HG03060 (cell line): Measurements from ENCODE around the gene DST.

Source experiments
- ATAC-seq: cut with Tn5 transposase; IDR thresholded peaks from one replicate; pipeline ENCODE4 v1.9.1; 2021; ENCODE audit warnings: low read depth, moderate number of reproducible peaks; ENCODE audit not compliant: unreplicated experiment

The DST gene

DNA sequence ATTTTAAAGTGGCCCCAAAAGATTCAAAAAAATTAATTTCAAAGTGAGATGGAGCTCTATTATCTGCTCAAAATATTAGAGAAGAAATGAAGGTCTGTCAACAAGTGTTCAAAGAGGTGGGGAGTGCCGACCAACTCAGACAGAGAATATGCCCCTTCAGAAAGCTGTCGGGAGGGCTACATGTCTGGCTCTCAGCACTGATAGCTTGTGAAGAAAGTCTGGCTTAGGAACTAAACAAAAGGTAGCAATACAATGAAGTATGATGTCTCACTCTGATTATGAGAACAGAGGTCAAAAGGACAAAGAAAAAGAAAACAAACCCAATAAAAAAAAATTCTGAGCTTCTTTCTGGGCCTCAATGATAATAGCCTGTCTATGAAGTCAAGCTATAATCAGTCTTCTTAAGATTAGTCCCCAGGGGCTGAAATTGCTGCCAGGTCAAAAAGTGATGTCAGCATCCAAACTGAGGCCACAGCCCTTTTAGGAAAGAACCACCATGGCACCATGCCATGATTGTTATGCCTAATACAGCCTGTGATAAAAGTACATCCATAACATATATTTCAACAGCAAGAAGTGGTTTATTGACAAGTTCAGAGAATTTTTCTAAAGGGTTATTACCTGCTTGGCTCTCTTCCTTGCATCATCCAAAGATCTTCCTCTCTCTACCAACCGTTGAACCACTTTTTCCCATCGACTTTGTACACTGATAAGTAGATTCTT is 150.9 kb downstream of the DST start:
- ATAC-seq: no peak

GRCh38 chr6:56490993-56491392 is 151.7 kb downstream of the DST start:
- no peak for ATAC-seq

GRCh38 chr6:56489559-56489958 is 153.1 kb downstream of the DST start:
- no peak for ATAC-seq

- no peak for ATAC-seq
Measured at GRCh38 chr6:56488281-56488680, 154.4 kb downstream of the DST start.

DNA sequence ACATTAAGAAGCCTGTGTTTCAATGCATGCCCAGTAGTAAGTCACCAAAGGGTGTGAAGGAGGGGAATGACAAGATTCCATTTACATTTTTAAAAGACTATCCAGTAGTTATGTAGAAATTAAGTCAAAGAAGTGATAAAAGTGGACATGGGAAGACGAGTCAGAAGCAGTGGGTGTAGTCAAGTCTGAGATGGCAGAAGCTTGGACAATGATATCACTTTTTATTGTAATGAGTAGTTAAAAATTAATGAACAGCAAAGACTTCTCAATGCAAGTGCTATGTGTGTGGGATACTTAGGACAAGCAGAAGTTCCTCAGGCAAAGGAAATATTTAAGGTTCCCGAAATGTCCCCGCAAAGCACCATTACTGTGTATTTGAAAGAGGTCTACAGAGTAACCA is 156.0 kb downstream of the DST start:
- ATAC-seq: no peak

GRCh38 chr6:56484669-56485068 is 158.0 kb downstream of the DST start:
- no peak for ATAC-seq

DNA sequence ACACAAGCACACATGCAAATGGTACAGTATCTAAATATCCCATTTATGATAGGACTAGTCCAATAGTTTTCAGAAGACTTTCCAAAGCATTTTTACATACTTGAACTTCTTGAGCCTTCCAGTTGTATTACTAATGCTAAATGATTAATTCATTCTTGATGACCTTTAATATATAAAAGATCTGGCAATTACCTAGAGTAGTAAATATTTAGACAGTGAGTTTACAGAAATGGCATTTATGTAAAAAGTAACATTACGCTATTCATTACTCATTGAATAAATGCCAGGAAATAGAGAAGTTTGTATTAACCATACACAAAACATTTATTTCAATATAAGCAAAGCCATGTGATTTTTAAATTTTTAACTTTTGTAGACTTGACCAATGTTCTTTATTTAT is 158.8 kb downstream of the DST start:
- no peak for ATAC-seq

- no peak for ATAC-seq
Measured at GRCh38 chr6:56482525-56482924, 160.2 kb downstream of the DST start.

DNA sequence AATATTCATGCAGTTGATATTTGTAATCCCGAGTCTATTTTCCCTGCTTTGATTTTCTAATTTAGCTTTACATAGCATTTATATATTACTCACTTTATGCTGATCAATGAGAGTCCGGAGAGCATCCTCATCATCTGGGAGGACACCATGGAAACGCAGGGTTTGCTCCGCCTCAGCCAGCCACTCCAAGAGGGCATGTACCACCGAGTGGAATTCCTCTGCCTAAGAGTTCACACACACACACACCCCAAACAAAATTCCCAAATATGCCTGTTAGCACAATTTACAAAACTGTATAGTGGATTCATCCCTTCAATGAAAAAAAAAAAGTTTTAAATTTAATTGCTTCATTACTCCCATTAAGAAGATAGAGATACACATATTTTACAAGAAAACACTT is 160.7 kb downstream of the DST start:
- ATAC-seq: no peak

GRCh38 chr6:56480654-56481337 is 161.9 kb downstream of the DST start:
- no peak for ATAC-seq

DNA sequence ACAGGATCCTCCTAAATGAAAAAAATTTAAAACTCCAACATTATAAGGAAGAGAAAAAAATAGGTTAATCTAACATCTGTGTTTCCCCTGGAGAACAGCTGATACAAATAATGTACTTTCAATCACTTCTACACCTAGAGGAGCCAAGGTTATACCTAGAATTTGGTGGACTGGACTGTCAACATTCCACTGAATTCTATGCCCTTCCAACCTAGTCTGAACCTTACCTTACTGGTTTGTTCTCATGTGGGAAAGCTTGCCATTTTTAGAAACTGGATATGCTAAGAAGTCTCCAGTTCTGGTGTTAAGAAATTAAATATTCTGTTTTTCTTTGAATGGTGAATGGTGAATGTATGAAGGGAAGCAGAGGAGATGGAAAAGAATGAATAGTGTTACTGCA is 162.4 kb downstream of the DST start:
- no peak for ATAC-seq

GRCh38 chr6:56479381-56479780 is 163.3 kb downstream of the DST start:
- no peak for ATAC-seq

DNA sequence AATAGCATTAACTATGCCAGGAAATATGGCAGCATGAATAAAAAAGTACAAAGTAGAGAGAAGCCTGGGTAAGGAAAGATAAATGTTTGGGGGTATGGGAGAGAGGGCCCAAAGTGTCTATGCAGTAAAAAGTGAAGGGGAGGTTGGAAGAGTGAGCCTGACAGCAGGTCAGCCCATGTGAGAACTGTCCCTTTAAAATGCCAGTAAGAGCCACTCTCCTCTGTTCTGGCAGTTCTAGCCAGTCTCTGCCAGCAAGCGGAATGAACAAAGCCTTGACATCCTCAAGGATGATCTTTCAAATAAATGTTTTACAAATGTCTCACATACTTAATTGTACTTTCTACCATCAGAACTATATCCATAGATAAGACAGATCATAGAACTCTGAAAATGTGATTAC is 164.5 kb downstream of the DST start:
- ATAC-seq: no peak

- ATAC-seq: no peak
Measured at GRCh38 chr6:56477241-56477640, 165.4 kb downstream of the DST start.

- ATAC-seq: no peak
Measured at GRCh38 chr6:56475736-56476457, 166.8 kb downstream of the DST start.

DNA sequence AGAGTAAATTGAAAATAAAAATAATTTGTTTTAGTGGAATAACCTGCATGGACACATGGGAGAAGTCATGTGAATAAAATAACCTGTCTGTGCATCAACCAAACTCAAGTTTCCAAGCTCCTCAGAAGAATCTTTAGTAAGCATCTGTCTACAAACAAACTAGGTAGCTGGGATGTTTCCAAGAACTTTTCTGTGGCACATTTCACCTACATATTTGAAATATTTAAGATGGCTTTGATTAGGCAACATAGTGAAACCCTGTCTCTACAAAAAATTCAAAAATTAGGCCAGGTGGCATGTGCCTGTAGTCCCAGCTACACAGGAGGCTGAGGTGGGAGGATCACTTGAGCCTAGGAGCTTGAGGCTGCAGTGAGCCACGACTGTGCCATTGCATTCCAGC is 168.2 kb downstream of the DST start:
- ATAC-seq: no peak

GRCh38 chr6:56463443-56463842 is 179.2 kb downstream of the DST start:
- no peak for ATAC-seq

DNA sequence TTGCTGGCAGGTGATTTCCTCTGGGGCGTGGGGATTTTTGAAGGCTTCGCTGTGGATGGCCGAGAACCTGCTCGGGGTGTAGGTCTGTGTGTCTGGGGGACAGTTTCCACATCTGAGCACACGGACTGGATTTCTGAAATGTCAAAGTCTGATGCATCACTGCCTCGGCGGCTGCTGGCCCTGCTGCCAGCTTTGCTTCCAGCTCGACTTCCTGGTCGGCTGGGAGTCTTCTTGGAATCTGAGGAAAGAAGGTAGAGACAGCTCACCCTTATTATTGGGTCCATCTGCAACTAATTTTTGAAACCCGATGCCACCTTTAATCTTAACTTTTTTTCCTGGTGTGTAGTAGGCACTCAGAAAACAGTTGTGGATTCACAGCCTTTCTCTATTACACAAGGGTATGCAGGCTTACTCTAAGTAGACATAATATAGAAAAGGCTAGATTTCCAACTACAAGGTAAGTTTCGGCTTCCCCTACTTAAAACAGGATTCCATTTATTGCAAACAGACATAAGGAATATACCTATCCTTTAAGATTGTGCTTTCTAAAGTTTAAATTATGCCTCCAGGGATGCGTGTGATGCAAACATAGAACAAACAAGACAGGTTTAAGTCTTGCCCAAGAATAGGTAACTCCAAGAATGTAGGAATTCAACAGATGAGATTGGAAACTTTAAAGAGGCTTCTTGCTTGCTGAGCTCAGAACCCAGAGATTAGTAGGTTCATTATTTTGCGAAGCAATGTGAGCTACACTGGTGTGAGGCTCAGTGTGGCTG is 183.5 kb downstream of the DST start:
- ATAC-seq: no peak

DNA sequence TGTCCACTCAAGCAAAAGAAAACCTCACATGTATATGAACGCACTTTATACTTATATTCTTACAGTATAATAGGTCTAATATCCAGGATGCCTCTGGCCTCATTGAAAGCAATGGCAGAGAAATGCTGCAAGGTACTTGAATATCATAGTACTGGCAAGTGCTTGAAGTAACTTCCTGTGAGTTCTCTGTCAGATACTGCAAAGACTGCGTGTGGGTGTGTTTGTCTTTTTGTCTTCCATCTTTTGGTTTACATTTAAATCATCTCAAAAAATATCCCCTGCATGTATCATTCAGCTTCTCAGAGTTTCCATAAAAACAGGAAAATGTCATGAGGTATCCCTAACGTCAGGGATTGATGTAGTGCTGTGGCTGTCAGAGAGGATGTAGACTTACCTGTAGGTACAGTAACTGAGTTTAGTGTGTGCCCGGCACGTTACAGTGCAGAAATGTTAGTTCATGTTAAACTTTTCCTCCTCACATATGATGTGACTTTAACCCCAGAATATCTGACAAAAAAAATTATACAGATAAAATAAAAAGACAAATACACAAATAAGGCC is 184.3 kb downstream of the DST start:
- ATAC-seq: no peak

GRCh38 chr6:56456785-56457184 is 185.9 kb downstream of the DST start:
- no peak for ATAC-seq
